CD14-positive monocyte (primary cell): Measurements from ENCODE around the gene KRTAP4-2. TPM values are rescaled to one million over a fixed set of nuclear protein-coding genes. Genes with fewer than 3 reads are reported as not detected.
"Not testable (repeated sequence)": the region's sequence is repeated elsewhere in the genome, so short reads cannot be mapped to it uniquely, and the experiment has no call there.

Source experiments
- DNase-seq, 3 donors: peaks; one replicate each; pipeline ENCODE4 v3.0.0-alpha.2; 2011 to 2022
- H2AFZ ChIP-seq: 2 replicates; pipeline ENCODE4 v1.6.0; 2012; ENCODE audit warnings: mild to moderate bottlenecking, low read depth, low read length, inconsistent platforms; ENCODE audit not compliant: insufficient read depth, poor library complexity, severe bottlenecking
- H3K27ac ChIP-seq, 2 donors: 1 replicate in 1 of 2; 2 replicates in 1 of 2; pipeline ENCODE4 v1.5.1; 2012 to 2013; ENCODE audit warnings: low read length in 2 of 2, control low read depth in 1 of 2, inconsistent platforms in 1 of 2, low read depth in 1 of 2, mild to moderate bottlenecking in 1 of 2
- H3K27me3 ChIP-seq, 2 donors: one replicate each; pipeline versions ENCODE4 v1.6.0 to v1.6.1; 2011 to 2013; ENCODE audit warnings: low read length in 2 of 2; ENCODE audit not compliant: control insufficient read depth in 2 of 2, insufficient read depth in 2 of 2
- H3K36me3 ChIP-seq, 2 donors: replicated peaks in 1 of 2; 1 replicate in 1 of 2; 2 replicates in 1 of 2; pipeline versions ENCODE4 v1.5.1 to v1.6.1; 2012 to 2013; ENCODE audit warnings: low read length in 2 of 2, control low read depth in 1 of 2, inconsistent platforms in 1 of 2, mild to moderate bottlenecking in 1 of 2; ENCODE audit not compliant: insufficient read depth in 2 of 2, control insufficient read depth in 1 of 2
- H3K4me1 ChIP-seq, 2 donors: 1 replicate in 1 of 2; 2 replicates in 1 of 2; pipeline versions ENCODE4 v1.5.1 to v1.6.1; 2012 to 2013; ENCODE audit warnings: low read length in 2 of 2, control low read depth in 1 of 2, inconsistent platforms in 1 of 2, mild to moderate bottlenecking in 1 of 2, moderate library complexity in 1 of 2; ENCODE audit not compliant: insufficient read depth in 2 of 2, control insufficient read depth in 1 of 2
- H3K4me2 ChIP-seq: replicated peaks from 2 replicates; pipeline ENCODE3; 2012; ENCODE audit warnings: low read length, moderate library complexity, mild to moderate bottlenecking; ENCODE audit not compliant: poor library complexity, severe bottlenecking; ENCODE audit errors: extremely low read depth
- H3K4me3 ChIP-seq, 3 experiments: fragments of 200-600 bp in 1 of 3; sonication (generic) in 1 of 3; replicated peaks in 1 of 3; 1 replicate in 2 of 3; 2 replicates in 1 of 3; pipeline ENCODE4 v1.5.1; 2011 to 2013; ENCODE audit warnings: low read length in 3 of 3, mild to moderate bottlenecking in 3 of 3, control low read depth in 2 of 3, low read depth in 2 of 3, inconsistent platforms in 1 of 3, moderate library complexity in 1 of 3
- H3K79me2 ChIP-seq: 2 replicates; pipeline ENCODE4 v1.6.0; 2012; ENCODE audit warnings: mild to moderate bottlenecking, control low read depth, inconsistent platforms, low read length, moderate library complexity; ENCODE audit not compliant: insufficient read depth
- H3K9ac ChIP-seq: 2 replicates; pipeline ENCODE4 v1.6.0; 2017; ENCODE audit warnings: low read length, mild to moderate bottlenecking; ENCODE audit not compliant: insufficient read depth, poor library complexity, severe bottlenecking
- H3K9me3 ChIP-seq, 2 donors: replicated peaks in 1 of 2; 1 replicate in 1 of 2; 2 replicates in 1 of 2; pipeline versions ENCODE4 v1.5.1 to v1.6.1; 2012 to 2013; ENCODE audit warnings: low read length in 2 of 2, control low read depth in 1 of 2; ENCODE audit not compliant: control insufficient read depth in 1 of 2, insufficient read depth in 1 of 2
- H4K20me1 ChIP-seq: 2 replicates; pipeline ENCODE4 v1.6.0; 2012; ENCODE audit warnings: mild to moderate bottlenecking, low read length, control low read depth, moderate library complexity; ENCODE audit not compliant: insufficient read depth
- H3K27ac Mint-ChIP-seq, 7 donors: one replicate each; pipeline ENCODE4 v1.8.0; 2020; ENCODE audit warnings: mild to moderate bottlenecking in 7 of 7, mixed read lengths in 7 of 7, moderate library complexity in 6 of 7, inconsistent platforms in 2 of 7
- H3K27me3 Mint-ChIP-seq, 3 donors: one replicate each; pipeline ENCODE4 v1.8.0; 2021 to 2022; ENCODE audit warnings: low read depth in 3 of 3, mild to moderate bottlenecking in 3 of 3, mixed read lengths in 3 of 3, moderate library complexity in 3 of 3, inconsistent platforms in 1 of 3
- H3K36me3 Mint-ChIP-seq, 2 donors: one replicate each; pipeline ENCODE4 v1.8.0; 2020; ENCODE audit warnings: mixed read lengths in 2 of 2, inconsistent platforms in 1 of 2, mild to moderate bottlenecking in 1 of 2
- H3K4me1 Mint-ChIP-seq: one replicate; pipeline ENCODE4 v1.8.0; 2020; ENCODE audit warnings: mild to moderate bottlenecking, mixed read lengths
- H3K4me3 Mint-ChIP-seq, 2 donors: one replicate each; pipeline ENCODE4 v1.8.0; 2020; ENCODE audit warnings: mild to moderate bottlenecking in 2 of 2, mixed read lengths in 2 of 2, moderate library complexity in 1 of 2
- H3K9me3 Mint-ChIP-seq, 7 donors: one replicate each; pipeline ENCODE4 v1.8.0; 2020 to 2022; ENCODE audit warnings: mixed read lengths in 7 of 7, mild to moderate bottlenecking in 6 of 7, moderate library complexity in 6 of 7, inconsistent platforms in 2 of 7
- whole genome bisulfite sequencing: methylation state at CpG from one replicate; pipeline ENCODE4 v1.1.5; 2013; ENCODE audit warnings: missing lambda C conversion rate; ENCODE audit not compliant: insufficient coverage; 5-methylcytosine and 5-hydroxymethylcytosine counted together
- intact Hi-C, 2 donors: fragments of 100-400 bp; cut with micrococcal nuclease; formaldehyde crosslinking; loops; one replicate each; pipeline versions ENCODE4 v1.15.0 to v1.15.1; 2023
- polyA plus RNA-seq, 3 donors: library from polyadenylated mRNA; depleted of rRNA in 1 of 3; unstranded in 2 of 3; stranded (reverse) in 1 of 3; fragments of 300-500 nt in 2 of 3; fragments of >200 nt in 1 of 3; fragmentation: Illumina TruSeq in 2 of 3; gene quantifications; 1 replicate in 2 of 3; 2 replicates in 1 of 3; pipeline ENCODE4 v1.2.3, GENCODE V29; 2012 to 2021
- TF ChIP-seq, protein P1 (sequence below): fragments of 200-600 bp; IDR thresholded peaks from one replicate; pipeline ENCODE4 v1.8.0; 2022; ENCODE audit warnings: antibody characterized with exemption, mild to moderate bottlenecking

The KRTAP4-2 gene
- polyA plus RNA-seq, 3 donors, result not detected

DNA sequence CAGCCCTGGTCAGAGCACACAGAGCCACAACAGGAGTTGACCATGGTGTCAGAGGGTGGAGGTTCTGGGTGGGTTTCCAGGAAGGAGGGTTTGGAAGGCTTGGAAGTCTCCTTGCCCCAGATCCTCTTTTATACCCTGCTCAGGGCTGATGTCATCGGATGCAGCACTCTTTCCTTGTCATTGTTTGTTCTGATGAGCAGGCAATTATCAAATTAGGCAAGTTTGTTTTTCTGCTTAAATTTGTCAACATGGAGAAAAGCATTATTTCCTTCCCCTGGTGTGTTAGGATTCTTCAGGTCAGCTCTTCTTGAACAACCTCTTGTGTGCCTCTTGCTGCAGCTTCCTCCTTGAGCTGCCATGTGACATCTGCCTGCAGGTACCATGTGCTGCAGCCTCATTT is 17.4 kb downstream of the KRTAP4-2 start, which contains the start of gene KRTAP4-4:
Gene KRTAP4-4, minus strand, starts transcription at position 101 of the 400 bp plus-strand sequence. Its CDS starts 57 bp downstream, at position 44.
- intact Hi-C loops, result no loop called here
- no peaks in the 10 kb centered on the region for H3K36me3 ChIP-seq
- H3K27ac Mint-ChIP-seq, result no peak within 1 kb of the TSS
- no peak within 1 kb of the TSS for H3K4me3 Mint-ChIP-seq
- no peak within 1 kb of the TSS for H3K27ac ChIP-seq
- no peaks in the 10 kb centered on the region for H3K4me1 ChIP-seq
- TF ChIP-seq, protein P1, sequence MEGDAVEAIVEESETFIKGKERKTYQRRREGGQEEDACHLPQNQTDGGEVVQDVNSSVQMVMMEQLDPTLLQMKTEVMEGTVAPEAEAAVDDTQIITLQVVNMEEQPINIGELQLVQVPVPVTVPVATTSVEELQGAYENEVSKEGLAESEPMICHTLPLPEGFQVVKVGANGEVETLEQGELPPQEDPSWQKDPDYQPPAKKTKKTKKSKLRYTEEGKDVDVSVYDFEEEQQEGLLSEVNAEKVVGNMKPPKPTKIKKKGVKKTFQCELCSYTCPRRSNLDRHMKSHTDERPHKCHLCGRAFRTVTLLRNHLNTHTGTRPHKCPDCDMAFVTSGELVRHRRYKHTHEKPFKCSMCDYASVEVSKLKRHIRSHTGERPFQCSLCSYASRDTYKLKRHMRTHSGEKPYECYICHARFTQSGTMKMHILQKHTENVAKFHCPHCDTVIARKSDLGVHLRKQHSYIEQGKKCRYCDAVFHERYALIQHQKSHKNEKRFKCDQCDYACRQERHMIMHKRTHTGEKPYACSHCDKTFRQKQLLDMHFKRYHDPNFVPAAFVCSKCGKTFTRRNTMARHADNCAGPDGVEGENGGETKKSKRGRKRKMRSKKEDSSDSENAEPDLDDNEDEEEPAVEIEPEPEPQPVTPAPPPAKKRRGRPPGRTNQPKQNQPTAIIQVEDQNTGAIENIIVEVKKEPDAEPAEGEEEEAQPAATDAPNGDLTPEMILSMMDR, result no peak
- no peak within 1 kb of the TSS for H3K9ac ChIP-seq
- H3K9me3 Mint-ChIP-seq, result peaks cover 0 to 2% (median 0%) of the 10 kb centered on the region in 7 donors
- no peaks in the 10 kb centered on the region for H3K36me3 Mint-ChIP-seq
- no peak within 1 kb of the TSS for H3K4me3 ChIP-seq
- H3K4me2 ChIP-seq, result no peak within 1 kb of the TSS
- H3K9me3 ChIP-seq, result no peaks in the 10 kb centered on the region
- no peaks in the 10 kb centered on the region for H3K4me1 Mint-ChIP-seq
- H3K27me3 Mint-ChIP-seq, result peaks cover 0 to 4% (median 4%) of the 10 kb centered on the region in 3 donors
- no peaks in the 10 kb centered on the region for H3K27me3 ChIP-seq
- DNase-seq, result no peak
- no peaks in the 10 kb centered on the region for H4K20me1 ChIP-seq
- WGBS, result no CpG with 5 or more reads among the region's 1 CpG
- no peaks in the 10 kb centered on the region for H3K79me2 ChIP-seq
- H2AFZ ChIP-seq, result no peak within 1 kb of the TSS

GRCh38 chr17:41160190-41160589 is 17.8 kb downstream of the KRTAP4-2 start:
- H4K20me1 ChIP-seq, H3K27ac Mint-ChIP-seq, H3K27ac ChIP-seq, H3K79me2 ChIP-seq, DNase-seq, H2AFZ ChIP-seq, H3K4me1 ChIP-seq, H3K4me2 ChIP-seq, H3K27me3 ChIP-seq, H3K36me3 Mint-ChIP-seq, H3K9me3 Mint-ChIP-seq, H3K9me3 ChIP-seq, H3K4me1 Mint-ChIP-seq, H3K9ac ChIP-seq, H3K4me3 ChIP-seq, H3K36me3 ChIP-seq, H3K4me3 Mint-ChIP-seq, intact Hi-C loops, H3K27me3 Mint-ChIP-seq: not testable (repeated sequence)
- WGBS, result 97% methylated on average over 2 of the region's 3 CpGs
